Hepatocyte (in vitro differentiated cells): Measurements from ENCODE around the gene TMEM51. TPM values are rescaled to one million over a fixed set of nuclear protein-coding genes. Genes with fewer than 3 reads are reported as not detected.
"Not testable (repeated sequence)": the region's sequence is repeated elsewhere in the genome, so short reads cannot be mapped to it uniquely, and the experiment has no call there.

Source experiments
- DNase-seq: peaks from one replicate; pipeline ENCODE4 v3.0.0-alpha.2; 2016; ENCODE audit warnings: low spot score
- H2AFZ ChIP-seq: fragments of 200-600 bp; sonication (generic); 2 replicates; pipeline ENCODE4 v1.6.0; 2016; ENCODE audit warnings: antibody characterized with exemption, mild to moderate bottlenecking
- H3K27ac ChIP-seq: fragments of 200-600 bp; sonication (generic); 2 replicates; pipeline ENCODE4 v1.5.1; 2016; ENCODE audit warnings: mild to moderate bottlenecking
- H3K27me3 ChIP-seq: fragments of 200-600 bp; sonication (generic); 2 replicates; pipeline ENCODE4 v1.6.1; 2016
- H3K36me3 ChIP-seq: fragments of 200-600 bp; sonication (generic); replicated peaks from 2 replicates; pipeline ENCODE4 v1.5.1; 2016; ENCODE audit warnings: low read depth; ENCODE audit not compliant: insufficient read depth
- H3K4me1 ChIP-seq: fragments of 200-600 bp; sonication (generic); 2 replicates; pipeline ENCODE4 v1.5.1; 2016; ENCODE audit warnings: mild to moderate bottlenecking, moderate library complexity; ENCODE audit not compliant: insufficient read depth
- H3K4me2 ChIP-seq: fragments of 200-600 bp; sonication (generic); 2 replicates; pipeline ENCODE4 v1.6.0; 2016
- H3K4me3 ChIP-seq: fragments of 200-600 bp; sonication (generic); 2 replicates; pipeline ENCODE4 v1.5.1; 2016; ENCODE audit warnings: mild to moderate bottlenecking
- H3K79me2 ChIP-seq: fragments of 200-600 bp; sonication (generic); 2 replicates; pipeline ENCODE4 v1.6.0; 2017; ENCODE audit warnings: mild to moderate bottlenecking
- H3K9me2 ChIP-seq: fragments of 200-600 bp; sonication (generic); replicated peaks from 2 replicates; pipeline ENCODE4 v1.6.0; 2017; ENCODE audit warnings: mild to moderate bottlenecking; ENCODE audit not compliant: insufficient read depth
- H3K9me3 ChIP-seq: fragments of 200-600 bp; sonication (generic); 2 replicates; pipeline ENCODE4 v1.5.1; 2016; ENCODE audit warnings: low read depth, mild to moderate bottlenecking
- H4K20me1 ChIP-seq: fragments of 200-600 bp; sonication (generic); 2 replicates; pipeline ENCODE4 v1.6.0; 2016; ENCODE audit warnings: mild to moderate bottlenecking; ENCODE audit not compliant: insufficient read depth, poor library complexity, severe bottlenecking
- EZH2 ChIP-seq: fragments of 200-600 bp; sonication (generic); IDR thresholded peaks from 2 replicates; pipeline ENCODE4 v1.6.1; 2016; ENCODE audit warnings: antibody characterized with exemption, mild to moderate bottlenecking, borderline replicate concordance
- EZH2phosphoT487 ChIP-seq: fragments of 200-600 bp; sonication (generic); IDR thresholded peaks from one replicate; pipeline ENCODE4 v1.6.1; 2018; ENCODE audit warnings: antibody characterized with exemption, mild to moderate bottlenecking, low read depth, moderate library complexity; ENCODE audit not compliant: unreplicated experiment, severe bottlenecking
- WGBS: methylation state at CpG from one replicate; pipeline ENCODE4 v1.1.6; 2016; ENCODE audit warnings: low lambda C conversion rate; ENCODE audit errors: missing lambda C conversion rate; 5-methylcytosine and 5-hydroxymethylcytosine counted together
- polyA plus RNA-seq: library from polyadenylated mRNA; unstranded; fragments of >200 nt; fragmentation: Nextera tagmentation; extraction: Ambion mirVana; gene quantifications from 2 replicates; pipeline ENCODE4 v1.2.1, GENCODE V29; 2016
- total RNA-seq: library from RNA; depleted of rRNA; stranded (reverse); fragments of >200 nt; gene quantifications from 2 replicates; pipeline ENCODE4 v1.2.3, GENCODE V29; 2014
- TF ChIP-seq, protein P1 (sequence below): fragments of 200-600 bp; sonication (generic); IDR thresholded peaks from 2 replicates; pipeline ENCODE4 v1.5.1; 2016; ENCODE audit warnings: antibody characterized with exemption, mild to moderate bottlenecking; ENCODE audit not compliant: poor library complexity

Gene TMEM51
- total and polyA plus RNA-seq, 2 experiments from 2014 or later: 23.4 to 24.0 TPM

DNA sequence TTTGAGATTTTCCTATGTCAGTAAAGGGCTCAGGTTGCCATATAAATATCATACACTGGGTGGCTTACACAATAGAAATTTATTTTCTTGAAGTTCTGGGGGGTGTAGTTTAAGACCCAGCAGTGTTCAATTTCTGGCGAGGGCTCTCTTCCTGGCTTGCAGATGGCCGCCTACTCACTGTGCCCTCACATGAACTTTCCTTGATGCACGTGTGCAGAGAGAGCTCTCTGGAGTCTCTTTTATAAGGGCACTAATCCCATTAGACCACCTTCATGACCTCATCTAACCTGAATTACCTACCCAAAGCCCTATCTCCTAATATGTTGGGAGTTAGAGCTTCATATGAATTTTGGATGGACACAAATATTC, 21.1 kb downstream of the TMEM51 start:
- Histone ChIP-seq H3K36me3 (no peaks in the 10 kb centered on the region), H3K79me2 (peaks cover 83% of the 10 kb centered on the region), H3K27ac (no peak overlapping the region), H3K4me3 (no peak overlapping the region), H4K20me1 (peaks cover 4% of the 10 kb centered on the region), H3K4me2 (no peak overlapping the region), H2AFZ (no peak overlapping the region), H3K9me3 (no peaks in the 10 kb centered on the region), H3K4me1 (peaks cover 18% of the 10 kb centered on the region), H3K9me2 (no peaks in the 10 kb centered on the region), H3K27me3 (no peaks in the 10 kb centered on the region)
- no peak for DNase-seq
- TF ChIP-seq EZH2 (no peak), EZH2phosphoT487 (no peak)
- TF ChIP-seq, protein P1, sequence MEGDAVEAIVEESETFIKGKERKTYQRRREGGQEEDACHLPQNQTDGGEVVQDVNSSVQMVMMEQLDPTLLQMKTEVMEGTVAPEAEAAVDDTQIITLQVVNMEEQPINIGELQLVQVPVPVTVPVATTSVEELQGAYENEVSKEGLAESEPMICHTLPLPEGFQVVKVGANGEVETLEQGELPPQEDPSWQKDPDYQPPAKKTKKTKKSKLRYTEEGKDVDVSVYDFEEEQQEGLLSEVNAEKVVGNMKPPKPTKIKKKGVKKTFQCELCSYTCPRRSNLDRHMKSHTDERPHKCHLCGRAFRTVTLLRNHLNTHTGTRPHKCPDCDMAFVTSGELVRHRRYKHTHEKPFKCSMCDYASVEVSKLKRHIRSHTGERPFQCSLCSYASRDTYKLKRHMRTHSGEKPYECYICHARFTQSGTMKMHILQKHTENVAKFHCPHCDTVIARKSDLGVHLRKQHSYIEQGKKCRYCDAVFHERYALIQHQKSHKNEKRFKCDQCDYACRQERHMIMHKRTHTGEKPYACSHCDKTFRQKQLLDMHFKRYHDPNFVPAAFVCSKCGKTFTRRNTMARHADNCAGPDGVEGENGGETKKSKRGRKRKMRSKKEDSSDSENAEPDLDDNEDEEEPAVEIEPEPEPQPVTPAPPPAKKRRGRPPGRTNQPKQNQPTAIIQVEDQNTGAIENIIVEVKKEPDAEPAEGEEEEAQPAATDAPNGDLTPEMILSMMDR: no peak
- 67% methylated on average over 3 of the region's 3 CpGs for WGBS

DNA sequence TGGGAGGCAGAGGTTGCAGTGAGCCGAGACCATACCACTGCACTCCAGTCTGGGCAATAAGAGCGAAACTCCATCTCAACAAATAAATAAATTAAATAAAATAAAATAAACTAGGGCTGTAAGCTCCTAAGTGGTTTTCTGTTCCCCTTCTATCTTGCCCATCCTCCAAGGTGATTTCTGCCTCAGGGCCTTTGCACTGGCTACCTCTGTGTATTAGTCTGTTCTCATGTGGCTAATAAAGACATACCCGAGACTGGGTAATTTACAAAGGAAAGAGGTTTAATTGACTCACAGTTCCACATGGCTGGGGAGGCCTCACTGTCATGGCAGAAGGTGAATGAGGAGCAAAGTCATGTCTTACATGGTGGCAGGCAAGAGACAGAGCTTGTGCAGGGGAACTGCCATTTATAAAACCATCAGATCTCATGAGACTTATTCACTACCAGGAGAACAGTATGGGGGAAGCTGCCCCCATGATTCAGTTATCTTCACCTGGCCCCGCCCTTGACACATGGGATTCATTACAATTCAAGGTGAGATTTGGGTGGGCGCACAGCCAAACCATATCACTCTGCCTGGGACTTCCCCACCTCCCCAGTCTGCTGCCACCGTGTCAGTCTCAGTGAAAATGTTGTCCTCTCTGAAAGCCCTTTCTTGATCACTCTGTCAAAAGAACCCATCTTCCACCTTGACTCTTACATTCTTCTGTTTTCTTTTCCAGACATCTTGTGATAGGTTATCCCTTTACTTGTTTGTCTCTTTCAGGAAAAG, 22.0 kb downstream of the TMEM51 start:
- H3K4me3 ChIP-seq, H3K27me3 ChIP-seq, DNase-seq, H3K9me3 ChIP-seq, H4K20me1 ChIP-seq, H3K4me2 ChIP-seq, H3K9me2 ChIP-seq, H3K36me3 ChIP-seq, H2AFZ ChIP-seq, H3K27ac ChIP-seq: not testable (repeated sequence)
- peaks cover 81% of the 10 kb centered on the region for H3K79me2 ChIP-seq
- H3K4me1 ChIP-seq: peaks cover 23% of the 10 kb centered on the region
- WGBS: 94% methylated on average over 6 of the region's 6 CpGs

DNA sequence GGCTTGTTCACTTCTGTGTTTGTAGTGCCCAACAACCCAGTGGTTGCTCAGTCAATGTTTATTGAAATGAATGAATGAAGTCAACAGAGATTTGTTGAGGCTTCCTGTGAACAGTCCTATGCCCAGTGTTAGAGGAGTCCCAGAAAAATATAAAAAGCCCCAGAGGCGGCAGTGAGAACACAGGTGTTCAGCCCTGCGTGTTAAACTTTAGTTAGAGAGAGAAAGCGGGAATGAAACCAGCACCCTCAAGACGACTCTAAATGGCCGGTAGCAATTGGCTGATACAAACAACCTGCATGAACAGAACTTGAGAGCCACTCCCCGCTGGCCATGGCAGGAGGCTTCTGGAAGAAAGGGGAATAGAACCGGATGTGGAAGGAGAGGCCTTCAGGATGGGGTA, 22.6 kb downstream of the TMEM51 start:
- no peak overlapping the region for H2AFZ ChIP-seq
- no peak overlapping the region for H3K4me2 ChIP-seq
- no peaks in the 10 kb centered on the region for H3K9me2 ChIP-seq
- no peak overlapping the region for H3K4me3 ChIP-seq
- no peak for TF ChIP-seq EZH2phosphoT487
- TF ChIP-seq, protein P1: no peak
- TF ChIP-seq EZH2: no peak
- no peaks in the 10 kb centered on the region for H3K36me3 ChIP-seq
- DNase-seq: no peak
- H3K9me3 ChIP-seq: no peaks in the 10 kb centered on the region
- H3K27me3 ChIP-seq: no peaks in the 10 kb centered on the region
- H3K79me2 ChIP-seq: peaks cover 81% of the 10 kb centered on the region
- peaks cover 9% of the 10 kb centered on the region for H4K20me1 ChIP-seq
- H3K27ac ChIP-seq: no peak overlapping the region
- 93% methylated on average over 7 of the region's 7 CpGs for WGBS
- peaks cover 26% of the 10 kb centered on the region for H3K4me1 ChIP-seq

DNA sequence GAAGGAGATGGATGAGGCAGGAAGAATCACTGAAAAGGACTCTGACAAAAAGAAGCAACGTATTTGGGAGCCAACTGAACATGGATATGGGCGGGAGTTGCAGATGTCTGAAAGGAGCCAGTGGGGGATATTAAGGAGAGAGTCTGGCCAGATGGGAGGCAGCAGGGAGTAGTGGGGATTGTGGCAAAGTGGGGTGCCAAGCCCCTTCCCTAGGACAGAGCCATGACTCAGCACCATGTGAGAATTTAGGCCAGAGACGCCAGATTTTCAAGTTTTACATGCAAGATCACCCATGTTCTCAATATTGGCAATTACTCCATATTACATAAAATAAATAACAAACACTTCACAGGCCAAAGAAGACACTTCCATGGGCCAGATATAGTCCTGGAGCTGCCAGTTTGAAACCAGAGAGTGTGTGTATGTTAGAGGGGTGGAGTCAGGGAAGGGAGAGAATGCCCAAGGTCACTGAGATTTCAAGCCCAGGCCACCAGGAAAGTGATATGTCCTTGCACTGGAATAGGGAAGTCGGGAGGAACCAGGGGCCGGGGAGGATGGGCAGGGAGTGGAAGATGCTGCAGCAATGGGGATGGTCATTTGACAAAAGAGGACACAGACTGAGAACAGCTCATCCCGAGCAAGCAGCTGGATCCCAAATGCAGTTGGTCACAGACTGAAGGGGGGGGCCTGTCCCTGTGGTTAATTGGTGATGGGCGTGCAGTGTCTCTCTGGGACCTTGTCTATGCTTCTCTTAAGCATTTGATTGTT, 23.5 kb downstream of the TMEM51 start:
- TF ChIP-seq EZH2: no peak
- TF ChIP-seq, protein P1: no peak
- no peak for TF ChIP-seq EZH2phosphoT487
- H3K9me3 ChIP-seq: no peaks in the 10 kb centered on the region
- H3K27ac ChIP-seq: no peak overlapping the region
- peaks cover 80% of the 10 kb centered on the region for H3K79me2 ChIP-seq
- 81% methylated on average over 7 of the region's 7 CpGs for WGBS
- DNase-seq: no peak
- peaks cover 9% of the 10 kb centered on the region for H4K20me1 ChIP-seq
- no peaks in the 10 kb centered on the region for H3K27me3 ChIP-seq
- H3K4me2 ChIP-seq: no peak overlapping the region
- H3K4me3 ChIP-seq: no peak overlapping the region
- no peak overlapping the region for H2AFZ ChIP-seq
- no peaks in the 10 kb centered on the region for H3K9me2 ChIP-seq
- peaks cover 26% of the 10 kb centered on the region for H3K4me1 ChIP-seq
- no peaks in the 10 kb centered on the region for H3K36me3 ChIP-seq
